Activated CD4-positive, alpha-beta memory T cell treated with anti-CD3 and anti-CD28 coated beads for 36 hours (primary cell): ENCODE data around the gene ELMO3. TPM values are rescaled to one million over a fixed set of nuclear protein-coding genes. Genes with fewer than 3 reads are reported as not detected.

Experiments used
- CTCF ChIA-PET: fragments of 350-600 bp; sonication (Branson Sonifier 250); formaldehyde crosslinking; loops from one replicate; lab custom pipeline; 2021; ENCODE audit warnings: antibody characterized with exemption, inconsistent platforms; lab: Charles Lee
- POLR2A ChIA-PET: fragments of 350-600 bp; sonication (Branson Sonifier 250); formaldehyde crosslinking; loops from one replicate; lab custom pipeline; 2021; ENCODE audit warnings: antibody characterized with exemption; lab: Charles Lee
- DNase-seq: peaks from one replicate; pipeline ENCODE4 v3.0.0-alpha.2; 2020
- H3K27ac Mint-ChIP-seq: one replicate; pipeline ENCODE4 v1.8.0; 2021; ENCODE audit warnings: mixed read lengths
- H3K27me3 Mint-ChIP-seq: one replicate; pipeline ENCODE4 v1.8.0; 2021; ENCODE audit warnings: mixed read lengths
- H3K36me3 Mint-ChIP-seq: one replicate; pipeline ENCODE4 v1.8.0; 2021; ENCODE audit warnings: mixed read lengths
- H3K4me1 Mint-ChIP-seq: one replicate; pipeline ENCODE4 v1.8.0; 2021; ENCODE audit warnings: low read depth, mixed read lengths
- H3K4me3 Mint-ChIP-seq: one replicate; pipeline ENCODE4 v1.8.0; 2021; ENCODE audit warnings: mild to moderate bottlenecking, mixed read lengths
- H3K9me3 Mint-ChIP-seq: one replicate; pipeline ENCODE4 v1.8.0; 2021; ENCODE audit warnings: mixed read lengths
- intact Hi-C: fragments of 100-400 bp; cut with micrococcal nuclease; formaldehyde crosslinking; loops from one replicate; pipeline ENCODE4 v1.15.1; 2023
- total RNA-seq, 2 experiments: library from RNA; stranded (reverse); gene quantifications; one replicate each; pipeline ENCODE4 v1.2.3, GENCODE V29; 2021

The ELMO3 gene
- total RNA-seq, 2 experiments from 2014 or later = 5.1 to 5.9 TPM

DNA sequence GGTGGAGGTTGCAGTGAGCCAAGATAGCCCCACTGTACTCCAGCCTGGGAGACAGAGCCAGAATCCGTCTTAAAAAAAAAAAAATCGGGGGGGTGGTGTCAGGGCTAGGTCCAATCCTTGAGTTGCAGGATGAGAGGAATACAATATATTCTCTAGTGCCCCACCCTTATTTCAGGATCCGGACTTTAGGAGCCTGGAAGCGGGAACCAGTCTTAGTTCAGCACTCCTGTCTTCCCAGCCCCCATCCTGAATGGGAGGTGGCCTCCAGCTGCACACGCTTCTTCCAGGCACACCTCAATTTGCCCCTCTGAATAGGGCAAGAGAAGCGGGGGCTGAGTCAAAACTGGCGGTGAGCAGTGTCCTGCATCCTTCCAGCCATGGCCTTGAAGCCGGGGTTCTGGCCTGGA lies 46.7 kb downstream of the ELMO3 start:
- ChIA-PET CTCF (interaction anchor here (0.7 to 2.0 kb wide), 5 partner anchors 8 to 236 kb away, joined by 4 to 7 read pairs (median 5); partner anchors contain the start of genes ATP6V0D1, PLEKHG4 and TPPP3), POLR2A (interaction anchor here (1.0 to 5.0 kb wide), 4 partner anchors 10 to 33 kb away, joined by 3 to 37 read pairs (median 10); partner anchors contain the start of genes PLEKHG4 and TMEM208)
- Mint-ChIP-seq H3K9me3 (no peaks in the 10 kb centered on the region), H3K27ac (peak overlapping the region; percentile 94), H3K4me3 (peak overlapping the region; percentile 90), H3K36me3 (peaks cover 4% of the 10 kb centered on the region), H3K27me3 (peaks cover 1% of the 10 kb centered on the region), H3K4me1 (peaks cover 56% of the 10 kb centered on the region)
- no peak for DNase-seq
- intact Hi-C loops = loop anchor here (2.0 to 10.0 kb wide), 4 partner anchors 33 to 419 kb away; partner anchors contain the start of genes ACD, C16orf86, ENKD1 and FBXL8

GRCh38 chr16:67246081-67246755 lies 47.3 kb downstream of the ELMO3 start:
- peak overlapping the region; percentile 86 for H3K27ac Mint-ChIP-seq
- H3K27me3 Mint-ChIP-seq = peaks cover 1% of the 10 kb centered on the region
- H3K4me3 Mint-ChIP-seq = peak overlapping the region; percentile 90
- intact Hi-C loops = loop anchor here (2.0 to 10.0 kb wide), 4 partner anchors 33 to 419 kb away; partner anchors contain the start of genes ACD, C16orf86, ENKD1 and FBXL8
- DNase-seq = peak; percentile 76
- H3K36me3 Mint-ChIP-seq = peaks cover 4% of the 10 kb centered on the region
- H3K4me1 Mint-ChIP-seq = peaks cover 52% of the 10 kb centered on the region
- ChIA-PET POLR2A (interaction anchor here (1.1 to 5.0 kb wide), 3 partner anchors 19 to 317 kb away, joined by 3 to 37 read pairs (median 3); partner anchors contain the start of genes ATP6V0D1 and TMEM208), CTCF (interaction anchor here (1.0 to 2.0 kb wide), 2 partner anchors 9 to 147 kb away, joined by 4 to 7 read pairs; partner anchors contain the start of gene TPPP3)
- H3K9me3 Mint-ChIP-seq = no peaks in the 10 kb centered on the region

DNA sequence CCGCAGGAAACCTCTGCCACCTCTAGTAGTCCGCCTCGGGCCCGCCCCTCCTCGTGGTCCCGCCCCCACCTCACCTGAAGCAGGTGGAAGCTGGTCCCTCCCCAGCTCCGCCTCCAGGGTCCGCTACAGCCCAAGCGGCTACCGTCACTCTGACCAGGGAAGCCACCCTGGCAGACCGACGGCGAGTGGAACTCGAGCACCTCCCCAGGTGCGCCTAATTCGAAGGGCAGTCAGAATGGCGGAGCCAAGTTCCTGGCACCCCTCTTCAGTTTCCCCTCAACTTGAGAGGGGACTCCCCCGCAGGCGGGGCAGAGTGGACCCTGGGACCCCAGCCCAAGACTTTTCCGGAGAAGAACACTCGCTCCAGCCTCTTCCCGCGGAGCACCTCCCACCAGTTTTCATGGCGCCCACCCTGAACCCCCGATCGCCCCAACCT lies 47.8 kb downstream of the ELMO3 start:
- peaks cover 47% of the 10 kb centered on the region for H3K4me1 Mint-ChIP-seq

GRCh38 chr16:67247192-67248072 lies 48.5 kb downstream of the ELMO3 start, which contains the start of gene FHOD1:
Gene FHOD1, minus strand, starts transcription at chr16:67247481. Its CDS starts 71 bp downstream, at chr16:67247410.
- H3K4me1 Mint-ChIP-seq = peaks cover 44% of the 10 kb centered on the region
- ChIA-PET POLR2A (interaction anchor here (0.8 to 5.0 kb wide), 10 partner anchors 11 to 316 kb away, joined by 3 to 37 read pairs (median 3); partner anchors contain the start of genes ATP6V0D1, E2F4, MATCAP1 and TMEM208), CTCF (interaction anchor here (1.0 to 2.0 kb wide), 8 partner anchors 9 to 184 kb away, joined by 3 to 10 read pairs (median 6); partner anchors contain the start of genes TMEM208 and TPPP3)
- peaks cover 1% of the 10 kb centered on the region for H3K27me3 Mint-ChIP-seq
- peak within 1 kb of the TSS; percentile 86 for H3K27ac Mint-ChIP-seq
- peak; percentile 99 for DNase-seq
- intact Hi-C loops = loop anchor here (1.0 to 10.0 kb wide), 6 partner anchors 20 to 417 kb away; partner anchors contain the start of genes ACD, C16orf86, CTCF and ENKD1
- H3K36me3 Mint-ChIP-seq = peaks cover 4% of the 10 kb centered on the region
- H3K9me3 Mint-ChIP-seq = no peaks in the 10 kb centered on the region
- peak within 1 kb of the TSS; percentile 90 for H3K4me3 Mint-ChIP-seq

More for the DNA sequence above, 47.8 kb downstream of the ELMO3 start:
- H3K4me3 Mint-ChIP-seq = peak overlapping the region; percentile 90
- no peaks in the 10 kb centered on the region for H3K9me3 Mint-ChIP-seq
- peaks cover 1% of the 10 kb centered on the region for H3K27me3 Mint-ChIP-seq
- peak overlapping the region; percentile 86 for H3K27ac Mint-ChIP-seq
- CTCF ChIA-PET = interaction anchor here (1.0 to 2.0 kb wide), 5 partner anchors 9 to 147 kb away, joined by 4 to 10 read pairs (median 7); partner anchors contain the start of genes TMEM208 and TPPP3
- peaks cover 4% of the 10 kb centered on the region for H3K36me3 Mint-ChIP-seq
- no peak for DNase-seq
- POLR2A ChIA-PET = interaction anchor here (0.8 to 5.0 kb wide), 6 partner anchors 10 to 316 kb away, joined by 3 to 37 read pairs (median 3); partner anchors contain the start of genes ATP6V0D1, E2F4, MATCAP1 and TMEM208
- intact Hi-C loops = loop anchor here (1.0 to 10.0 kb wide), 6 partner anchors 19 to 418 kb away; partner anchors contain the start of genes ACD, C16orf86, CTCF and ENKD1

GRCh38 chr16:67248073-67248400 lies 49.1 kb downstream of the ELMO3 start:
- peak overlapping the region; percentile 86 for H3K27ac Mint-ChIP-seq
- intact Hi-C loops = loop anchor here (10.0 kb wide), 1 partner anchor 417 kb away; the partner anchor contains the start of genes ACD, C16orf86, ENKD1 and PARD6A
- peaks cover 41% of the 10 kb centered on the region for H3K4me1 Mint-ChIP-seq
- H3K9me3 Mint-ChIP-seq = no peaks in the 10 kb centered on the region
- H3K4me3 Mint-ChIP-seq = peak overlapping the region; percentile 90
- DNase-seq = no peak
- H3K27me3 Mint-ChIP-seq = peaks cover 1% of the 10 kb centered on the region
- CTCF ChIA-PET = interaction anchor here (1.0 to 2.9 kb wide), 8 partner anchors 9 to 184 kb away, joined by 3 to 14 read pairs (median 6); partner anchors contain the start of gene TPPP3
- peaks cover 4% of the 10 kb centered on the region for H3K36me3 Mint-ChIP-seq
- POLR2A ChIA-PET = interaction anchor here (0.6 to 5.0 kb wide), 8 partner anchors 12 to 234 kb away, joined by 3 to 37 read pairs (median 4); partner anchors contain the start of gene TMEM208

DNA sequence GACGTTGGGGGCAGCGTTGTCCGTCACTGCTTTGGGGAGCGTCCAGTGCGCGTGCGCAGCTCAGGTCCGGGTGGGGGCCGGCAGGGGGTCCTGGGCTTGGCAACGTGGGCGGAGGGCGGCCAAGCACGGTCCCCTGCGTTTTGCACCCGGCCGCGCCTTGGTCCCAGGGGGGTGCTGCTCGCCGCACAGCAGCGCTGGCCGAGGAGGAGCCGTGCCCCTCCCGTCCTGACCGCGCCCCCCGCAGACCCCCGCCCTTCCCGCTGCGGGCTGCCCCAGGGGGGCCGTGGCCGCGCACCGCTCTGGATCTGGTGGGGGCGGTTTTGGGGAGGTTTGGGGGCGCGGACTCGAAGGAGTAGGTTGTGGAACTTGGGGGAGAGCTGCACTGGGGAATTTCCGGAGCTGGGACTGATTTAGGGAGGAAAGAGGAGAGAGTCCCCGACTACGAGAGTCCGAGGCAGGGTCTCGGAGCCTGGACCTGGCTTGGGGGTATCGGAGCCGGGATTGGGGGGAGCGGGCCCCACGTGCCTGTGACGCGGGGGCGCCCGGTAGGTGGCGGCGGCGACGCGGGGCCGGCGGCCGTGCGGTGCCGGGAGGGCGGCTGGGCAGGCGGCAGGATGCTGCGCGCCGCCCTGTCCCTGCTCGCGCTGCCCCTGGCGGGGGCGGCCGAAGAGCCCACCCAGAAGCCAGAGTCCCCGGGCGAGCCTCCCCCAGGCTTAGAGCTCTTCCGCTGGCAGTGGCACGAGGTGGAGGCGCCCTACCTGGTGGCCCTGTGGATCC lies 49.7 kb downstream of the ELMO3 start, which contains the start of gene SLC9A5:
Gene SLC9A5, plus strand, starts transcription at position 579 of the 777 bp plus-strand sequence. Its CDS starts 36 bp downstream, at position 615.
- ChIA-PET CTCF (interaction anchor here (0.6 to 2.9 kb wide), 8 partner anchors 12 to 233 kb away, joined by 3 to 14 read pairs (median 4); partner anchors contain the start of genes ATP6V0D1 and TPPP3), POLR2A (interaction anchor here (0.6 to 1.5 kb wide), 5 partner anchors 18 to 234 kb away, joined by 3 to 5 read pairs (median 4); no protein-coding TSS in a partner anchor)
- DNase-seq = peak; percentile 47
- Mint-ChIP-seq H3K4me1 (peaks cover 37% of the 10 kb centered on the region), H3K4me3 (peak within 1 kb of the TSS; percentile 90), H3K9me3 (no peaks in the 10 kb centered on the region), H3K27me3 (peaks cover 1% of the 10 kb centered on the region), H3K27ac (peak within 1 kb of the TSS; percentile 86), H3K36me3 (peaks cover 4% of the 10 kb centered on the region)
- intact Hi-C loops = loop anchor here (10.0 kb wide), 1 partner anchor 416 kb away; the partner anchor contains the start of genes ACD, C16orf86, ENKD1 and PARD6A

- no peak overlapping the region for H3K27ac Mint-ChIP-seq
- intact Hi-C loops = loop anchor here (10.0 kb wide), 1 partner anchor 415 kb away; the partner anchor contains the start of genes ACD, C16orf86, ENKD1 and PARD6A
- POLR2A ChIA-PET = interaction anchor here (1.0 to 1.5 kb wide), 3 partner anchors 17 to 29 kb away, joined by 3 to 5 read pairs (median 4); no protein-coding TSS in a partner anchor
- DNase-seq = no peak
- H3K27me3 Mint-ChIP-seq = peaks cover 1% of the 10 kb centered on the region
- peaks cover 29% of the 10 kb centered on the region for H3K4me1 Mint-ChIP-seq
- H3K4me3 Mint-ChIP-seq = peak overlapping the region; percentile 77
- CTCF ChIA-PET = interaction anchor here (0.6 to 2.9 kb wide), 7 partner anchors 11 to 232 kb away, joined by 3 to 14 read pairs (median 4); partner anchors contain the start of genes ATP6V0D1 and TPPP3
- peaks cover 4% of the 10 kb centered on the region for H3K36me3 Mint-ChIP-seq
- H3K9me3 Mint-ChIP-seq = no peaks in the 10 kb centered on the region
These were observed 50.5 kb downstream of the ELMO3 start for GRCh38 chr16:67249178-67250044.

DNA sequence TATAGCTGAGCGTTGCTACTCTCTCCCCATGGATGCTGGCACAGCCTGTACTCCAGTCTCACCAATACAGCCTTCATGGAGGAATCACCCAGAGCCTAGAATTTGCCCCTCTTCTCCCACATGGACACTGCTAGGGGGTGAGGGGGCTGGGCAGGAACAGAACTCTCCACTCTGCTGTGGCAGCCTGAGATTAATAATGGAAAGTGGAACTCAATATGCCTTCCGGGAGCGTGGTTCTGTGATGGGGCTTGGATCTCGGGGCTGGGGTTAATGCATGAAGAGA lies 51.1 kb downstream of the ELMO3 start:
- H3K27ac Mint-ChIP-seq = no peak overlapping the region
- H3K4me3 Mint-ChIP-seq = peak overlapping the region; percentile 77
- CTCF ChIA-PET = interaction anchor here (1.0 to 2.9 kb wide), 4 partner anchors 10 to 179 kb away, joined by 3 to 14 read pairs (median 8); no protein-coding TSS in a partner anchor
- POLR2A ChIA-PET = interaction anchor here (1.0 to 1.5 kb wide), 2 partner anchors 27 to 29 kb away, joined by 3 to 4 read pairs; no protein-coding TSS in a partner anchor
- H3K4me1 Mint-ChIP-seq = peaks cover 23% of the 10 kb centered on the region
- no peaks in the 10 kb centered on the region for H3K9me3 Mint-ChIP-seq
- peaks cover 1% of the 10 kb centered on the region for H3K27me3 Mint-ChIP-seq
- no peak for DNase-seq
- intact Hi-C loops = no loop called here
- H3K36me3 Mint-ChIP-seq = peaks cover 2% of the 10 kb centered on the region
